GM20000 (cell line): Measurements from ENCODE around the gene ZC3HAV1.

Source experiments
- DNase-seq: peaks from one replicate; pipeline ENCODE4 v3.0.0; 2012; ENCODE audit warnings: low spot score
- CTCF ChIP-seq: IDR thresholded peaks from 2 replicates; pipeline ENCODE4 v1.5.1; 2012; ENCODE audit warnings: mild to moderate bottlenecking, control low read depth; ENCODE audit errors: extremely low read depth, missing control alignments

Gene ZC3HAV1

DNA sequence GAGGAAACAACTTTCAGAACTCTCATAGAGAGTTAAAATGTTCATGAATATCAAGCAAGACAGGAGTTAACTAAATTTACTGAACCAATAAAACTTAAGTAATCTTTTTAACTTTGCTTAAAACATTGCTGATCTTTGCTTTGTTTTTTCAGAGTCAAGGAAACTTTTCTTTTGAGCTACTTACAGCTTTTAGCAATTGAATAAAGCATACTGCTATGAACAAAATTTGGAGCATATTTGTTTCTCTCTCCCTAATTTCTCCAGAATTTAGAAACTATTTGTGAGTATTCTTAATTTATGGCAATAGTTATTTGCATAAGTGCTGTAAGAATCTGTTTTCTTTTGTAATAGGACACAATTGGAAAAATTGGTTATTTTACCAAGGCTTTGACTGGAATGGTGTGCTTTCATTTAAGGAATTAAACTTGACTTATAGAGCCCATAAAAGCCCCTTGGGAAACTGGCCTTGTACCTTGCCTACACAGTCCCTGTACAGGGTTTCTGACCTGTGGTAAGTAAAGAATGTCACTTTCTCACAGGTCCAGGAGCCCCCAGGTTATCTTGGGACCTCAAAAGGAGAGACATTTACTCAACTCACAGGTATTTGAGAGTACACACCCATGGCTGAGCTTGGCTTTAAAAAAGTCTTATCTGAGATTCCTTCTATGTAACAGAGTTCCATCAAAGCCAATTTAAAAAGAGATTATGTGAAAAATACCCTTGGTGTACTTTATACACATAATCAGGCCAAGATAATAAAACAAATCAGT lies 105.0 kb downstream of the ZC3HAV1 start:
- no peak for TF ChIP-seq CTCF
- DNase-seq: no peak

GRCh38 chr7:138999414-138999813 lies 110.1 kb downstream of the ZC3HAV1 start:
- no peak for DNase-seq
- TF ChIP-seq CTCF: no peak
